Mammary epithelial cell (primary cell): Measurements from ENCODE around the gene PLEKHG2.

ENCODE experiments used
- EZH2 ChIP-seq: IDR thresholded peaks from 2 replicates; pipeline ENCODE4 v1.6.1; 2012; ENCODE audit warnings: low read length, inconsistent platforms, borderline replicate concordance
- TF ChIP-seq, protein P1 (sequence below), 2 donors: IDR thresholded peaks in 1 of 2; conservative IDR thresholded peaks in 1 of 2; 2 replicates each; pipeline ENCODE4 v1.5.1; 2011 to 2012; ENCODE audit warnings: inconsistent platforms in 2 of 2, low read length in 2 of 2, mild to moderate bottlenecking in 2 of 2, control low read depth in 1 of 2, low read depth in 1 of 2; ENCODE audit not compliant: insufficient read depth in 1 of 2; ENCODE audit errors: extremely low read depth in 1 of 2

DNA sequence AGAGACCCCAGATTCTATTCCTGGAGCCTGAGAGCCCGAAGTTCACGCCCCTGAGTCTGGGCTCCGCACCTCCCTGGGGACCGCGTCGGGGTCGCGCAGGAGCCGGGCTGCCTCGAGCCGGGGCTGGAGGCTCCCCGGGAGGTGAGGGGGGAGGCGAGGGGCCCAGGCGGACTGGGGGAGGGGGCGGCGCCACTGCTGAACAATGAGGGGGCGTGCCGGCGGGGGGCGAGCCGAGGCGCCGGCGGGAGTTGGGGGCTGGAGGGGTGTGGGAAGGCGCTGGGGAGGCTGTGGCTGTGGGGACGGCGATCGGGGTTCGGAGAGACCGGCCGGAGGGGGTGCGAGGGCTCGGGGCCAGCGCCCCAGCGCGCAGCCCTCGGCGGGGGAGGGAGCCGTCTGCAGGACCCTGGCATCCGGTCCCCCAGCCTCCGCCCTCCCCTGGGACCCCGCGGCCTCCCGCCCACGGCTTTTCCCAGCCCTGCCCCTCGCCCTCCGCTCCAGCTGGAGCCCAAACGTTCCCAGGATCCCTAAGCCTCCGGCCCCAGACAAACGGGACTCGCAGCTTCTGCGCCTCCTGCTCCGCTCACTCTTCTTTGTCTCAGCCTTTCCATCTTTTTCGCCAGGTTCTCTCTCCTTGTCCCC lies 922 bp downstream of the PLEKHG2 start:
- TF ChIP-seq, protein P1, sequence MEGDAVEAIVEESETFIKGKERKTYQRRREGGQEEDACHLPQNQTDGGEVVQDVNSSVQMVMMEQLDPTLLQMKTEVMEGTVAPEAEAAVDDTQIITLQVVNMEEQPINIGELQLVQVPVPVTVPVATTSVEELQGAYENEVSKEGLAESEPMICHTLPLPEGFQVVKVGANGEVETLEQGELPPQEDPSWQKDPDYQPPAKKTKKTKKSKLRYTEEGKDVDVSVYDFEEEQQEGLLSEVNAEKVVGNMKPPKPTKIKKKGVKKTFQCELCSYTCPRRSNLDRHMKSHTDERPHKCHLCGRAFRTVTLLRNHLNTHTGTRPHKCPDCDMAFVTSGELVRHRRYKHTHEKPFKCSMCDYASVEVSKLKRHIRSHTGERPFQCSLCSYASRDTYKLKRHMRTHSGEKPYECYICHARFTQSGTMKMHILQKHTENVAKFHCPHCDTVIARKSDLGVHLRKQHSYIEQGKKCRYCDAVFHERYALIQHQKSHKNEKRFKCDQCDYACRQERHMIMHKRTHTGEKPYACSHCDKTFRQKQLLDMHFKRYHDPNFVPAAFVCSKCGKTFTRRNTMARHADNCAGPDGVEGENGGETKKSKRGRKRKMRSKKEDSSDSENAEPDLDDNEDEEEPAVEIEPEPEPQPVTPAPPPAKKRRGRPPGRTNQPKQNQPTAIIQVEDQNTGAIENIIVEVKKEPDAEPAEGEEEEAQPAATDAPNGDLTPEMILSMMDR (conservative IDR thresholded peaks at IDR 0.05 in 1 of 2, IDR thresholded peaks at IDR 0.05 in 1 of 2; ENCODE audit: extremely low read depth in 1 of 2, insufficient read depth in 1 of 2, low read depth in 1 of 2, low read length in 2 of 2) = no peak
- no peak for TF ChIP-seq EZH2
